Stimulated activated memory B cell treated with anti-CD40 and anti-IgM and Interleukin-4, amounts not matched to agents 10 μg/mL and 1 μg/mL and 100 μg/mL, for 72 hours (primary cell): ENCODE data around the gene TOB1.

ENCODE experiments used
- ATAC-seq: fragments of 150-1000 bp; cut with Tn5 transposase; 2 replicates; pipeline ENCODE4 v1.10.0; 2021
- H3K27ac Mint-ChIP-seq: one replicate; pipeline ENCODE4 v1.8.0; 2022; ENCODE audit warnings: mild to moderate bottlenecking, mixed read lengths
- H3K27me3 Mint-ChIP-seq: one replicate; pipeline ENCODE4 v1.8.0; 2022; ENCODE audit warnings: mixed read lengths
- H3K36me3 Mint-ChIP-seq: one replicate; pipeline ENCODE4 v1.8.0; 2022; ENCODE audit warnings: mixed read lengths
- H3K4me1 Mint-ChIP-seq: one replicate; pipeline ENCODE4 v1.8.0; 2022; ENCODE audit warnings: mixed read lengths
- H3K4me3 Mint-ChIP-seq: one replicate; pipeline ENCODE4 v1.8.0; 2022; ENCODE audit warnings: mild to moderate bottlenecking, moderate library complexity, mixed read lengths
- H3K9me3 Mint-ChIP-seq: one replicate; pipeline ENCODE4 v1.8.0; 2022; ENCODE audit warnings: mixed read lengths

The TOB1 gene

DNA sequence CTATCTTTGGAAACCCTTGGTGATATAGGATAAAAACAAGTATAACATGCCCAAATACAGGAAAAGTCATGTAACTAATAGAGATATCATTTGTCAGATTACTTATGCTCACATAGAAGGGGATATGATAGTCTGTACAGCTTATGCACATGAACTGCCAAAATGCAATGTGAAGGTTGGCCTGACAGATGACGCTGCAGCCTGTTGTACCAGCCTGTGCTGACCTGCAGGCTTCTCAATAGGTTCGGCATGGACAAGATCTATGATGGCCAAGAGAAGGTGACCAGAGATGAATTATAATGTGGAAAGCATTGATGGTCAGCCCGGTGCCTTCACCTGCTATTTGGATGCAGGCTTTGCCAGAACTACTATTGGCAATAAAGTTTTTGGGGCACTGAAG, 18.1 kb downstream of the TOB1 start:
- Mint-ChIP-seq H3K4me1 (peaks cover 15% of the 10 kb centered on the region), H3K4me3 (no peak overlapping the region), H3K27ac (no peak overlapping the region)

DNA sequence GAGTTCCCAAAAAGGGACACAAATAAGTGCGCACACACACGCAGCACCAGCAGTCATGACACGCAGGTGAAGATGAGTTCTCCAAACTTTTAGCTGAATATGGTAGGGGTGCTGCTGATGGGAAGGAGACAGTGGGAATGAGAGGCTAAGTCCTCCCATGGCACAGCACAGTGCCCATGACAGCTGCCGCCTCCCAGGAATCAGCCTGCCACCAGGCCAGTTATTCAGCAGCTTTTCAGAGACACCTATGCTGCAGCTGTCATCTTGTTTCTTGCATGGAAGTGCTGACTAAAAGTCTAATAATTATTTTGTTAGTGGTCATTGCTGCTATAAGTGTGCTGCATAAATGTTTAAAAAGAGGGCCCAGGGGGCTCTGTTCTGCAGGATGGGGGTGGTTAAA, 18.6 kb downstream of the TOB1 start:
- no peaks in the 10 kb centered on the region for H3K36me3 Mint-ChIP-seq
- ATAC-seq, result no peak
- no peak overlapping the region for H3K27ac Mint-ChIP-seq
- no peaks in the 10 kb centered on the region for H3K27me3 Mint-ChIP-seq
- H3K4me1 Mint-ChIP-seq, result peaks cover 11% of the 10 kb centered on the region
- H3K4me3 Mint-ChIP-seq, result no peak overlapping the region
- H3K9me3 Mint-ChIP-seq, result peaks cover 7% of the 10 kb centered on the region

More for the DNA sequence above, 18.1 kb downstream of the TOB1 start:
- no peaks in the 10 kb centered on the region for H3K27me3 Mint-ChIP-seq
- H3K9me3 Mint-ChIP-seq, result peaks cover 7% of the 10 kb centered on the region
- no peak for ATAC-seq
- no peaks in the 10 kb centered on the region for H3K36me3 Mint-ChIP-seq

GRCh38 chr17:50845240-50846147, 20.7 kb downstream of the TOB1 start:
- no peaks in the 10 kb centered on the region for H3K36me3 Mint-ChIP-seq
- peaks cover 7% of the 10 kb centered on the region for H3K9me3 Mint-ChIP-seq
- H3K4me3 Mint-ChIP-seq, result no peak overlapping the region
- no peaks in the 10 kb centered on the region for H3K27me3 Mint-ChIP-seq
- H3K4me1 Mint-ChIP-seq, result peaks cover 7% of the 10 kb centered on the region
- no peak for ATAC-seq
- H3K27ac Mint-ChIP-seq, result no peak overlapping the region

GRCh38 chr17:50844117-50844700, 21.9 kb downstream of the TOB1 start:
- Mint-ChIP-seq H3K4me3 (no peak overlapping the region), H3K36me3 (no peaks in the 10 kb centered on the region), H3K27ac (no peak overlapping the region), H3K9me3 (peaks cover 7% of the 10 kb centered on the region), H3K27me3 (no peaks in the 10 kb centered on the region), H3K4me1 (peaks cover 7% of the 10 kb centered on the region)
- no peak for ATAC-seq

DNA sequence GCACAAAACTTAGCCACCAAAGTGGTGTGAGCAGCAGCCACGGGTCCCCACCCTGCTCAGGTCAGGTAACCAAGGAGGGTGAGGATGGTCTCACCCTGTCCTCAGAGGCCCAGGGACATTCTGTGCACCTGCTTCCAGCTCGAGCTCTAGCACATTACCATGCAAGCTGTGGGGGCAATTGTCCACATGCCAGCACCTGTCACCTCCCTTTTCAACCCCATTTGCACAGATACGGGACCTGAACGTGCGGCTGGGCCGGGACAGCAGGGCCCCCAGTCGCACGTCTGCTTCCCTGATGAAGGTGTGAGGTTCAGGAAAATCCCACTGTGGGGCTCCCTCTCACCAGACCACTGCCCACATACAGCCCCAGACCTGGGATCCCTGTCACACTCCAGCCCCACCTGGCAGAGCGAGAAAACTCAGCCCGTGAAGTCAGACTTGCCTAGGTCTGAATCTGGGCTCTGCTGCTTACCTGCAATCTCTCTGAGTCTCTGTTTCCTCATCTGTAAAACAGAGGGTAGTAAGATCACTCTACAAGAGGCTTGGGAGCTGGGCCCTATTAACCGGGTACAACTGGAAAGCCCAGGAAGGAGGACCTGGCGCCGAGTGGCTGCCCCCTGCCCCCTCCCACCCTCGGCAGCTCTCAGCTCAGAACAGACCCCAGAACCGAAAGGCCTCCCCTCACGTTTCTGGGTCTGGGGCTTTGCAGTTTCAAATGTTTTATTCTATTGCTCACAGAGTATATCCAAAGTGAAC, 22.8 kb downstream of the TOB1 start:
- no peaks in the 10 kb centered on the region for H3K36me3 Mint-ChIP-seq
- H3K9me3 Mint-ChIP-seq, result peaks cover under 1% of the 10 kb centered on the region
- H3K4me1 Mint-ChIP-seq, result peaks cover 7% of the 10 kb centered on the region
- no peak for ATAC-seq
- no peaks in the 10 kb centered on the region for H3K27me3 Mint-ChIP-seq
- no peak overlapping the region for H3K4me3 Mint-ChIP-seq
- H3K27ac Mint-ChIP-seq, result no peak overlapping the region

DNA sequence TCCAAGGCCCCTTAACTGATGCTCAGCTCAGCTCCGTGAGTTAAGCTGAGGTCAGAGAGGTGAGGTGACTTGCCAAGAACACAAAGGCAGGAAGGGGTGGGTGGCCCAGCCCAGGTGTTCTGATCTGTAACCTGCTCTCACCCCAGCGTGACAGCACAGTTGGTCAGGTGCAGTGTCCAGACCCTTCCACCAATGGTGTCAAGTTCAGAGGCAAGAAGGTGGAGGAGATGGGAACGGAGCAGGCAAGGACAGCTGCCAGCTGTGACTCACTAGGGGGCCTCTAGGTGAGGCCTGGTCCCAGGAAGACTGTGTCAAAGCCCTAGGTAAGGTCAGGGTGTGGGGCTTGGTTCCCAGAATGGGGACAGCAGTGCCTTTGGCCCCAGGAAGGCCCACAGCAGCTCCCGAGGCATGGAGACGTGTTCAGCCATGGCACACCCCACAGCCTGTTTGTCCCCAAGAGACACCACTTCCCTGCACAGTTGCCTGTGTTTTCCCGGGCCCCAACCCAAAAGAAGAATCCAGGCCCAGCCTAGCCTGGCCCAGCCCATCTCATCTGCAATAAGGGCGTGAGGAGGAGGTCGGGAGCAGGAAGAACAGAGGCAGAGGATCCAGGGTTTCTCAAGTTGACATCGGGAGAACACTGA, 23.5 kb downstream of the TOB1 start:
- ATAC-seq, result no peak
- H3K4me1 Mint-ChIP-seq, result peaks cover 7% of the 10 kb centered on the region
- H3K9me3 Mint-ChIP-seq, result no peaks in the 10 kb centered on the region
- H3K4me3 Mint-ChIP-seq, result no peak overlapping the region
- no peaks in the 10 kb centered on the region for H3K36me3 Mint-ChIP-seq
- H3K27me3 Mint-ChIP-seq, result no peaks in the 10 kb centered on the region
- no peak overlapping the region for H3K27ac Mint-ChIP-seq

DNA sequence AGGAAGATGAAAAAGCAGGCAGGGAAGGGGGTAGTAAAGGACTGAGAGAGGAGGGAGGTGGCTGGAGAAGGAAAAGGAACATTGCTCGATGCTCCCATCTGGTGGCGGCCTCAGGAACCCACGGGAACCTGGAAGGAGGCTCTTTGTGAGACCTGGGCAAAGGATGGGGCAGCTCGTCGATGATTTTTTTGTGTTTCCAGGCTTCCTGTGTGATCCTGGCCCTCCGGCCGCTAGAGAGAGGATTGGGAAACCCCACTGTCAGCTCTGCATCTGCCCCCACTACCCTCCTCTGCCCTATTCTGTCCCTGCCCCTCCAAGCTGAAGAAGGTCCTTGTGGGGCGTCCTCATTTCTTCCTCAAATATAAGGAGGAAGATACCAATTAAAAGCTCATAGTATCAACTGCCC, 24.2 kb downstream of the TOB1 start:
- no peak overlapping the region for H3K27ac Mint-ChIP-seq
- H3K4me3 Mint-ChIP-seq, result no peak overlapping the region
- no peak for ATAC-seq
- no peaks in the 10 kb centered on the region for H3K27me3 Mint-ChIP-seq
- no peaks in the 10 kb centered on the region for H3K36me3 Mint-ChIP-seq
- peaks cover 7% of the 10 kb centered on the region for H3K4me1 Mint-ChIP-seq
- H3K9me3 Mint-ChIP-seq, result no peaks in the 10 kb centered on the region

DNA sequence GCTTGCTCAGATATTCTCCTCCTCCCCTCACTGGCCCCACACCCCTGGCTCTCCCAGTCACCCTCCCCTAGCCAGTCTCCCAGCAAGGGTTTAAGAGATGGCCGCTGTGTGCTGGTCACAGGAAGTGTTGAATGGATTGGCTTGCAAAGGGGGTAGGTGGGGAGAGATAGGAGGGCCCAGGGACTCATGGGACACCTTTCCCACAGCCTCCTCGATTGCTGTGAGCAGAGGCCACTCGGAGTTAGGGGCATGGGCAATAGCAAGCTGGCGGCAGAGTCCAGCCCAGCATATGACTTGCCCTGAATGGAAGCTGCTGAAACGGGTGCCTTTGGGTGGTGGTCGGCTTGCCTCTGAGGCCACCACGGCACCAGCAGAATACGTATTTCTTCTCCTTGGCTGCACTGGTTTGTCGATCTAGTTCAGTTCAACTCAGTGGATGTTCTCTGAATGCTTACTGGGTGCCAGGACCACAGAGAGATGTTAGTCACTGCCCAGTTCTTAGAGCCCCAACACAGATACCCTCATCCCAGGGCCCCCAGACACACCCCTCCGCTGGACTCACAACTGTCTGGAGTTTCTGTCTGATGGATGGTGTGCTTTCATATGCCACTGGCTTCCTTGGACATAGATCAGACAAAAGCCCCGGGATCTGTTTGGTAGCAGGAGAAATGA, 24.7 kb downstream of the TOB1 start:
- Mint-ChIP-seq H3K27me3 (no peaks in the 10 kb centered on the region), H3K27ac (no peak overlapping the region), H3K36me3 (no peaks in the 10 kb centered on the region), H3K4me3 (no peak overlapping the region), H3K9me3 (no peaks in the 10 kb centered on the region), H3K4me1 (peaks cover 7% of the 10 kb centered on the region)
- no peak for ATAC-seq

DNA sequence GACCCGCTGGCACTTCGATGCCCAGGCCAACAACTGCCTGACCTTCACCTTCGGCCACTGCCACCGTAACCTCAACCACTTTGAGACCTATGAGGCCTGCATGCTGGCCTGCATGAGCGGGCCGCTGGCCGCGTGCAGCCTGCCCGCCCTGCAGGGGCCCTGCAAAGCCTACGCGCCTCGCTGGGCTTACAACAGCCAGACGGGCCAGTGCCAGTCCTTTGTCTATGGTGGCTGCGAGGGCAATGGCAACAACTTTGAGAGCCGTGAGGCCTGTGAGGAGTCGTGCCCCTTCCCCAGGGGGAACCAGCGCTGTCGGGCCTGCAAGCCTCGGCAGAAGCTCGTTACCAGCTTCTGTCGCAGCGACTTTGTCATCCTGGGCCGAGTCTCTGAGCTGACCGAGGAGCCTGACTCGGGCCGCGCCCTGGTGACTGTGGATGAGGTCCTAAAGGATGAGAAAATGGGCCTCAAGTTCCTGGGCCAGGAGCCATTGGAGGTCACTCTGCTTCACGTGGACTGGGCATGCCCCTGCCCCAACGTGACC, 25.8 kb downstream of the TOB1 start:
- Mint-ChIP-seq H3K27me3 (peaks cover 10% of the 10 kb centered on the region), H3K36me3 (no peaks in the 10 kb centered on the region), H3K4me1 (peaks cover 7% of the 10 kb centered on the region), H3K9me3 (no peaks in the 10 kb centered on the region), H3K4me3 (no peak overlapping the region), H3K27ac (no peak overlapping the region)
- no peak for ATAC-seq

GRCh38 chr17:50839591-50840310, 26.4 kb downstream of the TOB1 start:
- no peak overlapping the region for H3K27ac Mint-ChIP-seq
- no peaks in the 10 kb centered on the region for H3K36me3 Mint-ChIP-seq
- no peak for ATAC-seq
- H3K4me1 Mint-ChIP-seq, result peaks cover 7% of the 10 kb centered on the region
- H3K27me3 Mint-ChIP-seq, result peaks cover 16% of the 10 kb centered on the region
- no peaks in the 10 kb centered on the region for H3K9me3 Mint-ChIP-seq
- no peak overlapping the region for H3K4me3 Mint-ChIP-seq

DNA sequence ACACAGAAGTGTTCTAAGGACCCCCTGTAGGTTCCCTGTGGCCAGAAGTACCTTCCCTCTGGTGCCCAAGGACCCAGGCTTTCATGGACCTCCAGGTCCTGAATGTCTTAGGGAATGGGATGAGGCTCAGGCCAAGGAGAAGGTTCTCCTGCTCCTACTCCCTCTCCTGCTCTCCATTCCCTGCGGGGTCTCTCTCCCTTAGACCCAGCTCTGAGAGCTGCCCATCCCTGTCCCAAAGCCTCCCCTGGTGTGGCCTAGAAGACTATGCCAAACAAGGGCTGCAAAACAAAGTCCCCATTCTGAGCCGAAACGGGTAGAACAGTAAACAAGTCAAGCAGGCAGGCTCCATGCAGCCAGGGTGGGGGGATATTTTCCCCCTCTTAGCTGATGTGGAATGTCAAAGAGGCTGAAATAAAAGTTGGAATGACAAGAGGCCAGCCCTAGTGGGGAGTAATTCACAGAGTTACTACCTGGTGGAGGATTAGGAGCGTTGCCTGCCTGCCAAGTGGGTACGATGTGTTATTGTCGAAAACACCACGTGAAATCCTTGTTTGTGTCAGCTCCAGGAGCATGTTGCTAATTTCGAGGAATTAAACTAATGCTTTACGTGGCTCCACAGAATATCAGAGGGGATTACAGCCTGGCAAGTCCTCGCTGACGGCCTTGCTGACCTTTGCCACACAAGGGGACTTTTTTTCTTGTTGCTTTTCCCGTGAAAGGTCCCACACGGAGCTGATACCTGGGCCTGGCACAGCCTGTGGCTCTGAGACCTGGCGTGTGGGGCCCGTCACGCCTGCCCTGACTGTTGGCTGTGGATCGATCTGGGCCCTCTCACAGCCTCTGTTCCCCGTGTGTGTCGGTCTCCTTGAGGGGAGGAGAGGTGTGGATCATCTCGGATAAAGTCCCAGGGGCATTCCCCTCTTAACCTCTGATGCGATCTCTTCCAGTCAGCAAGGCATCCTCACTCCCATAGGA, 27.9 kb downstream of the TOB1 start:
- no peak for ATAC-seq
- H3K27me3 Mint-ChIP-seq, result peaks cover 31% of the 10 kb centered on the region
- H3K4me1 Mint-ChIP-seq, result peaks cover 7% of the 10 kb centered on the region
- H3K9me3 Mint-ChIP-seq, result no peaks in the 10 kb centered on the region
- no peak overlapping the region for H3K4me3 Mint-ChIP-seq
- no peaks in the 10 kb centered on the region for H3K36me3 Mint-ChIP-seq
- no peak overlapping the region for H3K27ac Mint-ChIP-seq

GRCh38 chr17:50837286-50837979, 28.7 kb downstream of the TOB1 start:
- Mint-ChIP-seq H3K4me3 (no peak overlapping the region), H3K27me3 (peaks cover 40% of the 10 kb centered on the region), H3K36me3 (no peaks in the 10 kb centered on the region), H3K27ac (no peak overlapping the region), H3K9me3 (no peaks in the 10 kb centered on the region), H3K4me1 (peaks cover 7% of the 10 kb centered on the region)
- no peak for ATAC-seq

- H3K27me3 Mint-ChIP-seq, result peaks cover 43% of the 10 kb centered on the region
- no peak for ATAC-seq
- no peak overlapping the region for H3K27ac Mint-ChIP-seq
- H3K9me3 Mint-ChIP-seq, result no peaks in the 10 kb centered on the region
- H3K4me1 Mint-ChIP-seq, result peaks cover 4% of the 10 kb centered on the region
- H3K4me3 Mint-ChIP-seq, result no peak overlapping the region
- no peaks in the 10 kb centered on the region for H3K36me3 Mint-ChIP-seq
Measured at GRCh38 chr17:50836826-50837225, 29.3 kb downstream of the TOB1 start.
